BLaER1 treated with 17β-estradiol and CSF1 and Interleukin-3, amounts not matched to agents 10 nM and 100 nM (cell line): ENCODE measurements around the gene DGAT2.

Source experiments
- H3K27ac ChIP-seq, 11 experiments: shearing (Covaris generic); formaldehyde crosslinking; 2 replicates each; pipeline ENCODE4 v1.8.1; 2022
- H3K27me3 ChIP-seq, 11 experiments: shearing (Covaris generic); formaldehyde crosslinking; 2 replicates each; pipeline ENCODE4 v1.8.1; 2022
- H3K36me3 ChIP-seq, 11 experiments: shearing (Covaris generic); formaldehyde crosslinking; 2 replicates each; pipeline ENCODE4 v1.8.1; 2022
- H3K4me1 ChIP-seq, 10 experiments: shearing (Covaris generic); formaldehyde crosslinking; 2 replicates each; pipeline ENCODE4 v1.8.1; 2022
- H3K4me2 ChIP-seq, 11 experiments: shearing (Covaris generic); formaldehyde crosslinking; 2 replicates each; pipeline ENCODE4 v1.8.1; 2022
- H3K4me3 ChIP-seq, 10 experiments: shearing (Covaris generic); formaldehyde crosslinking; 2 replicates each; pipeline ENCODE4 v1.8.1; 2022
- H3K9ac ChIP-seq, 11 experiments: shearing (Covaris generic); formaldehyde crosslinking; 2 replicates each; pipeline ENCODE4 v1.8.1; 2022
- H3K9me3 ChIP-seq, 11 experiments: shearing (Covaris generic); formaldehyde crosslinking; replicated peaks in 1 of 11; 2 replicates each; pipeline ENCODE4 v1.8.1; 2022
- H4K20me1 ChIP-seq, 11 experiments: shearing (Covaris generic); formaldehyde crosslinking; 2 replicates each; pipeline ENCODE4 v1.8.1; 2022
- Cebpa-rat ChIP-seq, 11 experiments: shearing (Covaris generic); IDR thresholded peaks; 2 replicates each; pipeline ENCODE4 v1.8.1; 2022

The DGAT2 gene

GRCh38 chr11:75792997-75793800 lies 24.6 kb downstream of the DGAT2 start:
- Histone ChIP-seq H3K27ac (no peak overlapping the region), H3K9me3 (no peaks in the 10 kb centered on the region), H3K27me3 (no peaks in the 10 kb centered on the region), H3K4me1 (peaks cover 9 to 17% (median 15%) of the 10 kb centered on the region in 10 experiments; a peak in 19 of 20 replicates), H4K20me1 (no peaks in the 10 kb centered on the region), H3K4me3 (no peak overlapping the region), H3K36me3 (no peaks in the 10 kb centered on the region), H3K9ac (no peak overlapping the region), H3K4me2 (no peak overlapping the region)
- no peak for TF ChIP-seq Cebpa-rat (IDR thresholded peaks at IDR 0.05)

DNA sequence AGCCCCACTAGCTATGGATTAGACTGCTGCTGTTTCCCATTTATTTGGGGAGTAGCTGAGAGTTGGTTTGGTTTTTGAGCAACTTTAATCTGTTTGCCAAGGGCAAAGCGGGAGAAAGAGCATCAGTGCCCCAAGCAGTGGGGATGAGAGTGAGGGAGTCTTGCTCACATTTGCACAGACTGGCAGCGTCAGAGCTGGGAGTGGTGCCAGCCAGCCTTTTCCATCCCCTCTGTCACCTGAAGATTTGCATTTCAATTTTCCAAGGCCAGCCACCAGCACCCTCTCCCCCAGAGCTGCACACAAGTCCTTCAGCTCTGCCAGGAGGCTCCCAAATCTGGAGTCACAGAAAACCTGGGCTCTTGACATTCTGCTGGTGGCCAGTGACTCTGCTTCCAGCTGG lies 25.4 kb downstream of the DGAT2 start:
- Histone ChIP-seq H3K4me1 (peaks cover 9 to 18% (median 15%) of the 10 kb centered on the region in 10 experiments; a peak in 19 of 20 replicates), H3K9ac (no peak overlapping the region), H3K27me3 (no peaks in the 10 kb centered on the region), H3K27ac (no peak overlapping the region), H3K36me3 (no peaks in the 10 kb centered on the region), H3K4me2 (no peak overlapping the region), H3K9me3 (no peaks in the 10 kb centered on the region), H3K4me3 (no peak overlapping the region), H4K20me1 (no peaks in the 10 kb centered on the region)
- no peak for TF ChIP-seq Cebpa-rat (IDR thresholded peaks at IDR 0.05)

DNA sequence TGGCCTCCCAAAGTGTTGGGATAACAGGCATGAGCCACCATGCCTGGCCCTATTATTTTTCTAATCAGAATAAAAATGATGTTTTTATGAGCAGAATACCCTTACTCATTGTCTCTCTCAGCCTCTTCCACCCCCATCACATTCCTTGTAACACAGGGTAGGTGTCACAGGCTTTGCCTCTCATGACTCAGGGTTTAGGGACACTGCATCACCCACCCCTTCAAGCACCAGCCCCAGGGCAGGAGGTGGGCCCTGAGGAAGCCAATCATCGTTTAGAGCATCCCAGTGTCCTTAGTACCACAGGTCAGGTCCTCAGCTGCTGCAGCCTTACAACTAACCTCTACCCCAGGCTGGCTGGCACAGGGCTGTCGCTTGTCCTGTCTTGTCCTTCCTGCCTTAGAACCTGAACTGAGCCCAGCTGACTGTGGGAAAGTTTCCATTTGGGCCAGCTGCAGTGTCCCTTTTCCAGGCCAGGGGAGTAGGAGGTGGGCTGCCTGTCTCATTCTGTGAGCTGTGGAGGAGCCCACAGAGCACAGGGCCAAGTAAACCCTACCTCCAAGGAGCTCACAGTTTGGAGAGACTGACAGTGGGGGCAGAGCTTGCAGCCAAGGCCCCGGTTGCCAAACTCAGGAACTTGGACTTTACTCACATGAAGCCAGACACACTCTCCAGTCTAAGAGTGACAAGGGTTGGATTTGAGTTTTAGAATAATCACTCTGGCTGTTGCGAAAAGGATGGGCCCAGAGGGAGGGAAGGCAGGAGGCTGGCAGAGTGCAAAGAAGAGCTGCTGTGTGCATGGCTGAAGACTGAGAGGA lies 26.9 kb downstream of the DGAT2 start:
- peaks cover 11 to 21% (median 19%) of the 10 kb centered on the region in 10 experiments for H3K4me1 ChIP-seq
- TF ChIP-seq Cebpa-rat (IDR thresholded peaks at IDR 0.05): no peak
- H3K27ac ChIP-seq: no peak overlapping the region

GRCh38 chr11:75796091-75796435 lies 27.5 kb downstream of the DGAT2 start:
- Histone ChIP-seq H3K4me1 (peaks cover 17 to 26% (median 25%) of the 10 kb centered on the region in 10 experiments), H4K20me1 (no peaks in the 10 kb centered on the region), H3K9me3 (no peaks in the 10 kb centered on the region), H3K9ac (no peak overlapping the region), H3K27ac (no peak overlapping the region), H3K4me3 (no peak overlapping the region), H3K27me3 (no peaks in the 10 kb centered on the region), H3K36me3 (no peaks in the 10 kb centered on the region), H3K4me2 (no peak overlapping the region)
- no peak for TF ChIP-seq Cebpa-rat (IDR thresholded peaks at IDR 0.05)

More for the DNA sequence above, 26.9 kb downstream of the DGAT2 start:
- Histone ChIP-seq H3K9ac (no peak overlapping the region), H3K4me2 (no peak overlapping the region), H3K36me3 (no peaks in the 10 kb centered on the region), H3K27me3 (no peaks in the 10 kb centered on the region), H3K4me3 (no peak overlapping the region), H4K20me1 (no peaks in the 10 kb centered on the region), H3K9me3 (no peaks in the 10 kb centered on the region)

GRCh38 chr11:75797116-75797515 lies 28.5 kb downstream of the DGAT2 start:
- no peaks in the 10 kb centered on the region for H3K27me3 ChIP-seq
- H4K20me1 ChIP-seq: no peaks in the 10 kb centered on the region
- H3K4me3 ChIP-seq: no peak overlapping the region
- peaks cover 28 to 37% (median 36%) of the 10 kb centered on the region in 10 experiments for H3K4me1 ChIP-seq
- H3K36me3 ChIP-seq: no peaks in the 10 kb centered on the region
- H3K9me3 ChIP-seq: no peaks in the 10 kb centered on the region
- TF ChIP-seq Cebpa-rat (IDR thresholded peaks at IDR 0.05): no peak
- peak overlapping the region; percentile 21 to 71 (median 61); a peak in 20 of 22 replicates for H3K4me2 ChIP-seq
- no peak overlapping the region; a peak in 1 of 22 replicates for H3K27ac ChIP-seq
- no peak overlapping the region for H3K9ac ChIP-seq

GRCh38 chr11:75797792-75798191 lies 29.2 kb downstream of the DGAT2 start:
- Histone ChIP-seq H3K9ac (no peak overlapping the region), H3K4me3 (no peak overlapping the region), H3K4me2 (peak overlapping the region; percentile 21 to 71 (median 61); a peak in 20 of 22 replicates), H3K9me3 (no peaks in the 10 kb centered on the region), H4K20me1 (no peaks in the 10 kb centered on the region), H3K27ac (no peak overlapping the region; a peak in 1 of 22 replicates), H3K27me3 (no peaks in the 10 kb centered on the region), H3K36me3 (no peaks in the 10 kb centered on the region), H3K4me1 (peaks cover 34 to 43% (median 40%) of the 10 kb centered on the region in 10 experiments)
- no peak for TF ChIP-seq Cebpa-rat (IDR thresholded peaks at IDR 0.05)

DNA sequence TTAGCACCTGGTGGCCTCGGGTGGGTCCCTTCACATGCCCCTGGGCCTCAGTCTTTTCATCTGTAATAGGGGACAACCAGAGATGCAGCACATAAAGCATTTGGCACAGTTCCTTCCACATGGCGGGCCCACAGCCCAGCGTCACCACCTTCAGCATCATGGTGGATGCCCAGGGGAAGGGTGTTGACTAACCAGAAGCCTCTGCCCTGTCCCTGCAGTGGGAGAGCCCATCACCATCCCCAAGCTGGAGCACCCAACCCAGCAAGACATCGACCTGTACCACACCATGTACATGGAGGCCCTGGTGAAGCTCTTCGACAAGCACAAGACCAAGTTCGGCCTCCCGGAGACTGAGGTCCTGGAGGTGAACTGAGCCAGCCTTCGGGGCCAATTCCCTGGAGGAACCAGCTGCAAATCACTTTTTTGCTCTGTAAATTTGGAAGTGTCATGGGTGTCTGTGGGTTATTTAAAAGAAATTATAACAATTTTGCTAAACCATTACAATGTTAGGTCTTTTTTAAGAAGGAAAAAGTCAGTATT lies 31.6 kb downstream of the DGAT2 start:
- no peak for TF ChIP-seq Cebpa-rat (IDR thresholded peaks at IDR 0.05)
- Histone ChIP-seq H3K27me3 (no peaks in the 10 kb centered on the region), H3K9ac (no peak overlapping the region), H3K36me3 (no peaks in the 10 kb centered on the region), H3K4me1 (peaks cover 36 to 44% (median 40%) of the 10 kb centered on the region in 10 experiments), H3K27ac (no peak overlapping the region), H3K9me3 (no peaks in the 10 kb centered on the region), H4K20me1 (no peaks in the 10 kb centered on the region), H3K4me2 (peak overlapping the region in 10 of 11 experiments; percentile 58 to 79 (median 69); a peak in 17 of 22 replicates), H3K4me3 (no peak overlapping the region)

- Histone ChIP-seq H4K20me1 (no peaks in the 10 kb centered on the region), H3K9ac (no peak overlapping the region; a peak in 1 of 22 replicates), H3K4me2 (peak overlapping the region; percentile 58 to 79 (median 69)), H3K4me3 (no peak overlapping the region), H3K4me1 (peaks cover 36 to 44% (median 40%) of the 10 kb centered on the region in 10 experiments), H3K9me3 (no peaks in the 10 kb centered on the region), H3K36me3 (no peaks in the 10 kb centered on the region), H3K27me3 (no peaks in the 10 kb centered on the region), H3K27ac (no peak overlapping the region)
- TF ChIP-seq Cebpa-rat (IDR thresholded peaks at IDR 0.05): no peak
Measured at GRCh38 chr11:75800728-75801361, 32.3 kb downstream of the DGAT2 start.
